CD4-positive, alpha-beta memory T cell (primary cell): Measurements from ENCODE around the gene CHD1. TPM values are rescaled to one million over a fixed set of nuclear protein-coding genes. Genes with fewer than 3 reads are reported as not detected.

Source experiments
- CTCF ChIA-PET: fragments of 350-600 bp; sonication (Branson Sonifier 250); formaldehyde crosslinking; loops from one replicate; lab custom pipeline; 2021; ENCODE audit warnings: inconsistent platforms; ENCODE audit not compliant: partially characterized antibody; lab: Charles Lee
- POLR2A ChIA-PET: fragments of 350-600 bp; sonication (Branson Sonifier 250); formaldehyde crosslinking; loops from one replicate; lab custom pipeline; 2021; ENCODE audit not compliant: partially characterized antibody; lab: Charles Lee
- DNase-seq, 5 donors: peaks; one replicate each; pipeline versions ENCODE4 v3.0.0 to v3.0.0-alpha.2; 2020 to 2022; ENCODE audit warnings: mixed read lengths in 1 of 5
- H3K27ac ChIP-seq: one replicate; pipeline ENCODE4 v1.7.0; 2013; ENCODE audit warnings: low read depth, low read length
- H3K27me3 ChIP-seq: 2 replicates; pipeline ENCODE4 v1.7.0; 2013; ENCODE audit warnings: mild to moderate bottlenecking, low read length, moderate library complexity; ENCODE audit not compliant: insufficient read depth
- H3K36me3 ChIP-seq: 2 replicates; pipeline ENCODE4 v1.7.0; 2013; ENCODE audit warnings: mild to moderate bottlenecking, low read length, moderate library complexity; ENCODE audit not compliant: insufficient read depth
- H3K4me1 ChIP-seq: 2 replicates; pipeline ENCODE4 v1.7.0; 2013; ENCODE audit warnings: mild to moderate bottlenecking, low read length, moderate library complexity; ENCODE audit not compliant: insufficient read depth
- H3K4me3 ChIP-seq, 2 donors: one replicate each; pipeline ENCODE4 v1.7.0; 2013; ENCODE audit warnings: low read length in 2 of 2, mild to moderate bottlenecking in 1 of 2
- H3K9me3 ChIP-seq, 2 donors: one replicate each; pipeline ENCODE4 v1.7.0; 2013; ENCODE audit warnings: low read length in 2 of 2, control low read depth in 1 of 2; ENCODE audit not compliant: control insufficient read depth in 1 of 2
- H3K27ac Mint-ChIP-seq, 7 donors: one replicate each; pipeline ENCODE4 v1.8.0; 2020 to 2021; ENCODE audit warnings: mixed read lengths in 7 of 7, mild to moderate bottlenecking in 6 of 7, inconsistent platforms in 3 of 7, moderate library complexity in 3 of 7
- H3K27me3 Mint-ChIP-seq, 2 donors: one replicate each; pipeline ENCODE4 v1.8.0; 2020 to 2021; ENCODE audit warnings: mixed read lengths in 2 of 2
- H3K36me3 Mint-ChIP-seq, 2 donors: one replicate each; pipeline ENCODE4 v1.8.0; 2020 to 2021; ENCODE audit warnings: mixed read lengths in 2 of 2, inconsistent platforms in 1 of 2, mild to moderate bottlenecking in 1 of 2
- H3K4me1 Mint-ChIP-seq, 4 donors: one replicate each; pipeline ENCODE4 v1.8.0; 2020 to 2021; ENCODE audit warnings: mixed read lengths in 4 of 4, mild to moderate bottlenecking in 1 of 4
- H3K4me3 Mint-ChIP-seq, 8 donors: one replicate each; pipeline ENCODE4 v1.8.0; 2020 to 2021; ENCODE audit warnings: mixed read lengths in 8 of 8, mild to moderate bottlenecking in 7 of 8, moderate library complexity in 6 of 8, inconsistent platforms in 3 of 8
- H3K9me3 Mint-ChIP-seq, 8 donors: one replicate each; pipeline ENCODE4 v1.8.0; 2020 to 2021; ENCODE audit warnings: mixed read lengths in 8 of 8, mild to moderate bottlenecking in 5 of 8, inconsistent platforms in 3 of 8, moderate library complexity in 1 of 8
- intact Hi-C: fragments of 100-400 bp; cut with micrococcal nuclease; formaldehyde crosslinking; loops from one replicate; pipeline ENCODE4 v1.15.1; 2023
- polyA plus RNA-seq, 2 donors: library from polyadenylated mRNA; unstranded; fragments of 300-500 nt; fragmentation: Illumina TruSeq; gene quantifications; one replicate each; pipeline ENCODE4 v1.2.3, GENCODE V29; 2021
- total RNA-seq, 2 experiments: library from RNA; stranded (reverse); gene quantifications; one replicate each; pipeline ENCODE4 v1.2.3, GENCODE V29; 2021

The CHD1 gene
- total and polyA plus RNA-seq, 4 experiments from 2014 or later: 6.6 to 93.9 (median 53.2) TPM

DNA sequence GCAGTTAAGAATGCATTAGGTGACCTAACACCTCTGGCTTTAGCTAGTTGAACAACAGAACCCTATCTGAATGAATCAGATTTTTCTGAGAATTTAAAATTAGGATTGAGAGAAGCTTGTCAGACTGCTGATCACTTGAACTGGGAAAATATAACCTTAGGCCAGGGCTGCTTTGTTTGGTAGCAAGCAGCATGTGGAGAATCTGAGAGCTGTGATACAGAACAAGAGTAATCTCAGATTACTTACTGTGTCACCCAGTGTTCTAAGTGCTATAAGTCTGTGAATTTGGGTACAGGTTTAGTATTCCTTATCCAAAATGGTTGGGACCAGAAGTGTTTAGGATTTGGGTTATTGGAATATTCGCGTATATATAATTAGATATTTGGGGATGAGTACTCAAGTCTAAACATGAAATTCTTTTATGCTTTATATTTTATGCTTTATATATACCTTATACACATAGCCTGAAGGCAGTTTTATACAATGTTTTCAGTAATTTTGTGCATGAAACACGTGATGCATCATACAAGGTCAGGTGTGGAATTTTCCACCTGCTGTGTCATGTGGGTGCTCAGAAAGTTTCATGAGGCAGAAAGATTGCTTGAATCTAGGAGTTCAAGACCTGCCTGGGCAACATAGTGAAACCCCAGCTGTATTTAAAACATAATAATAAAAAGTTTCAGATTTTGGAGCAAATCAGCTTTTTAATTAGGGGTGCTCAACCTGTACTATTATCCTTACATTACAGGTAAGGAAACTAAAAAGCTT lies 8.3 kb upstream of the CHD1 start:
- no peaks in the 10 kb centered on the region for H3K27me3 Mint-ChIP-seq
- no peak for DNase-seq
- no peaks in the 10 kb centered on the region for H3K9me3 ChIP-seq
- ChIA-PET POLR2A (interaction anchor here (0.9 to 5.9 kb wide), 3 partner anchors 8 to 32 kb away, joined by 3 to 29 read pairs (median 3); partner anchors contain the start of gene CHD1), CTCF (interaction anchor here (0.6 to 1.4 kb wide), 4 partner anchors 22 to 167 kb away, joined by 3 to 4 read pairs (median 3); no protein-coding TSS in a partner anchor)
- H3K27ac ChIP-seq: no peak overlapping the region
- intact Hi-C loops: no loop called here
- H3K4me1 Mint-ChIP-seq: peaks cover 46 to 81% (median 57%) of the 10 kb centered on the region in 4 donors
- peak overlapping the region in 3 of 7 donors; percentile 10 to 82 (median 60) for H3K27ac Mint-ChIP-seq
- H3K36me3 Mint-ChIP-seq: peaks cover 0 to 2% of the 10 kb centered on the region in 2 donors
- H3K4me3 Mint-ChIP-seq: no peak overlapping the region
- H3K36me3 ChIP-seq: no peaks in the 10 kb centered on the region
- no peak overlapping the region for H3K4me3 ChIP-seq
- H3K4me1 ChIP-seq: peaks cover 45% of the 10 kb centered on the region
- H3K27me3 ChIP-seq: no peaks in the 10 kb centered on the region
- H3K9me3 Mint-ChIP-seq: no peaks in the 10 kb centered on the region

DNA sequence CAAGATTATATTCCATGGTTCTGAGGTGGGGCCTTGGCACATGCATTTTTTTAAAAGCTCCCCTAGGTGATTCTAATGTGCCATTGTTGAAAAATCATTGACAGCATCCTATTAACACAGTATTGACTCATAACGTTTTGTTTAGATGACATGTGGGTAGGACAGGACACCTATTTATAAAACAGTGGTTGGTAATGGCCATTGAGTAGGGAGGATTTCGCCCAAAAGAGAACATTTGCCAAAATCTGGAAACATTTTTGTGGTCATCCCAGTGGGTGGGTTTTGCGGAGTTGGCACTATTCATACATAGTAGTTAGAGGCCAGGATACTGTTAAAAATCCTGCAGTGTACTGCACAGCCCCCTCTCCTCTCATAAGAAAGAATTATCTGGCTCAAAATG lies 6.4 kb upstream of the CHD1 start:
- no peak overlapping the region for H3K27ac ChIP-seq
- Mint-ChIP-seq H3K27ac (peak overlapping the region; percentile 60 to 100 (median 96)), H3K4me3 (no peak overlapping the region), H3K36me3 (peaks cover 0 to 11% of the 10 kb centered on the region in 2 donors), H3K4me1 (peaks cover 49 to 85% (median 62%) of the 10 kb centered on the region in 4 donors), H3K27me3 (no peaks in the 10 kb centered on the region), H3K9me3 (no peaks in the 10 kb centered on the region)
- no peaks in the 10 kb centered on the region for H3K27me3 ChIP-seq
- POLR2A ChIA-PET: no interaction called here
- CTCF ChIA-PET: no interaction called here
- peaks cover 60% of the 10 kb centered on the region for H3K4me1 ChIP-seq
- no peak overlapping the region for H3K4me3 ChIP-seq
- H3K36me3 ChIP-seq: no peaks in the 10 kb centered on the region
- DNase-seq: no peak
- intact Hi-C loops: no loop called here
- no peaks in the 10 kb centered on the region for H3K9me3 ChIP-seq

DNA sequence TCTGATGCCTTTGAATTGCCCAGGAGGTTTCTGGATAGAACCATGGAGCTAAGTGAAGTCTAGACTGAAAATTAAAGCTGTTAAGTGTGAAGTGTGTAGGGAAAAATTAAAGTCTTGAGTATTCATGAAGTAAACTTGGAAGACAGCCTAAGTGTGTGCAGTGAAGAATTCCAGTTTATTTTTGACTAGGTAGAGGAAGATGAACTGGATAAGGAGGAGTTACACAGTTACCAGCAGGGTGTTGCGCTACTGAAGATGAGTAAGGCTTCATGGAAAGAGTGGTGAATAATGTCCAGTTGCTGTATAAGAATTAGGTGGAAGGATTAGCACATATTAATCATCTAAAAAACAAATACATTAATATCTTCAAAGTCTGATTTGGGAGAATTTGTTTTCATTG lies 5.7 kb upstream of the CHD1 start:
- Histone ChIP-seq H3K9me3 (no peaks in the 10 kb centered on the region), H3K36me3 (no peaks in the 10 kb centered on the region), H3K27me3 (no peaks in the 10 kb centered on the region), H3K4me3 (no peak overlapping the region), H3K4me1 (peaks cover 64% of the 10 kb centered on the region), H3K27ac (peak overlapping the region; percentile 76)
- H3K36me3 Mint-ChIP-seq: peaks cover 0 to 17% of the 10 kb centered on the region in 2 donors
- ChIA-PET CTCF (interaction anchor here (0.8 to 1.6 kb wide), 3 partner anchors 27 to 127 kb away, joined by 3 to 6 read pairs (median 5); no protein-coding TSS in a partner anchor), POLR2A (no interaction called here)
- no peak overlapping the region for H3K4me3 Mint-ChIP-seq
- peaks cover 0 to under 1% (median 0%) of the 10 kb centered on the region in 8 donors for H3K9me3 Mint-ChIP-seq
- H3K27me3 Mint-ChIP-seq: no peaks in the 10 kb centered on the region
- H3K27ac Mint-ChIP-seq: peak overlapping the region; percentile 60 to 100 (median 96)
- intact Hi-C loops: no loop called here
- H3K4me1 Mint-ChIP-seq: peaks cover 53 to 89% (median 65%) of the 10 kb centered on the region in 4 donors
- DNase-seq: no peak

DNA sequence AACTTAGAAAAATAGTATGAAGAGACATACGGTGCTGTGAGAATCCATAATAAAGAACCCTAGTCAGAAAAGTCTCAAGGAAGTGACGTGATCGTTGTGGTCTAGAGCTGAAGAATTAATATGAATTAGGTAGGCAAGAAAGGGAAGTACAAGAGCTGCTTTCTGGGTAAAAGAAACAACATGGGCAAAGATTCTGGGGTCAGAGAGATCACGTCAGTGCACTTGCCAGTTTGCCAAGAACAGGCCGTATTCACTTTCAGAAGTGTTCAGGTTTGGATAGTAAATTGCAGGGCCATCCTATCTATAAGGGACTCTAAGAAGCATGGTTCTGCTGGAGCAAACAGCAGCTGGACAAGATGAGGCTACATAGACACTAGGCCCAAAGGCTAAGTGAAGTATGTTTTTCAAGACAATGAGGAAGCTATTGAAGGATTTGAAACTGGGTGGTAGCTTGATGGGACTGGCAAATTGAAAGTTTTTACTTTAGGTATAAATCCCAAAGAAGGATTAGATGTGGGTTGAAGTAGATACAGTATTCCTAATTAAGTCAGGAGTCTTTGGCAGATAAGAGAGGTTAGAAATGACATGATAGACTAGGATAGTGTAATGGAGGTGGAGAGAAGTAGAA lies 4.8 kb upstream of the CHD1 start:
- Histone ChIP-seq H3K4me3 (no peak overlapping the region), H3K9me3 (no peaks in the 10 kb centered on the region), H3K36me3 (no peaks in the 10 kb centered on the region), H3K27ac (peak overlapping the region; percentile 76), H3K27me3 (no peaks in the 10 kb centered on the region), H3K4me1 (peaks cover 64% of the 10 kb centered on the region)
- H3K4me3 Mint-ChIP-seq: peak overlapping the region; percentile 13 to 72 (median 50)
- H3K9me3 Mint-ChIP-seq: peaks cover 0 to 4% (median 0%) of the 10 kb centered on the region in 8 donors
- intact Hi-C loops: no loop called here
- peak overlapping the region; percentile 96 to 100 (median 97) for H3K27ac Mint-ChIP-seq
- POLR2A ChIA-PET: interaction anchor here (0.7 to 1.3 kb wide), 5 partner anchors 11 to 126 kb away, joined by 3 to 6 read pairs (median 4); no protein-coding TSS in a partner anchor
- DNase-seq: peak; percentile 59 to 71 (median 67)
- peaks cover 0 to 27% of the 10 kb centered on the region in 2 donors for H3K36me3 Mint-ChIP-seq
- H3K4me1 Mint-ChIP-seq: peaks cover 46 to 79% (median 61%) of the 10 kb centered on the region in 4 donors
- CTCF ChIA-PET: interaction anchor here (0.7 to 1.6 kb wide), 5 partner anchors 26 to 128 kb away, joined by 3 to 6 read pairs (median 3); no protein-coding TSS in a partner anchor
- no peaks in the 10 kb centered on the region for H3K27me3 Mint-ChIP-seq

DNA sequence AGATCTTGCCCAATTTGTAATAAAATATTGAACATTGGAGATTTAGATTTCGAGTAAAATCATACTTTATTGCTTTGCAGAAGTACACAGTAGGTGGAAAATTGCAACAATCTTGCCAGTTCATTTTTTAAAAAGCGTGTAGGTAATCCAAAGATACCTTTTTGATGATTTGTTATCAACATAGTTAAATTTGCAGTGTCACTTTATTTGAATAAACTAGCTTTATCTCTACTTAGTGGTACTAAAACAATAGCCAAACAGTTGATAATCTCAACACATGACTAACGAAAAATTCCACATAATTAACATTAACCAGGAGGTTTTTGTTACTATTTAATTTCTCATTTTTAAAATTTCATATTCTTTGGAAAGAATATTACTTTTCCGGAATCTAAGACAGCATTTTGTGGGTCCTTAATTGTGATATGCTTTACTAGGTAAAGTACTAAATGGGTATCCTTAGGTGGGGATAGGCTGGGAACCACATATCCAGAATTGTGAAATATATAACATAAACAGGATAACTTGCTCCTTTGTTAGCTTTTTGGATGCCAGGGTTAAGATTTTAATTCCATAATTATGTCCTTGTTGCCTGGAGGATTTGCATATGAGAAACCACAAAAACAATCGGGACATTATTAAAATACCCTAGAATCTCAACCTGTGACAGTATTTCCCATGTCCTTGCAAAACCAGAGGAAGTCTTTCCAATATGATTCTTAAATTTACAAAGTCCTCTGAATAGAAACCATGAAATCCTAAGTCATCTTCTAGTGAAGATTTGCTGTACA lies 2.4 kb upstream of the CHD1 start:
- Histone ChIP-seq H3K27me3 (no peaks in the 10 kb centered on the region), H3K27ac (peak overlapping the region; percentile 100), H3K4me1 (peaks cover 59% of the 10 kb centered on the region), H3K36me3 (no peaks in the 10 kb centered on the region), H3K9me3 (no peaks in the 10 kb centered on the region), H3K4me3 (peak overlapping the region in 1 of 2 donors; percentile 84)
- peaks cover 0 to 37% of the 10 kb centered on the region in 2 donors for H3K36me3 Mint-ChIP-seq
- H3K27me3 Mint-ChIP-seq: no peaks in the 10 kb centered on the region
- H3K4me3 Mint-ChIP-seq: peak overlapping the region in 6 of 8 donors; percentile 92 to 98 (median 96)
- peaks cover 45 to 86% (median 60%) of the 10 kb centered on the region in 4 donors for H3K4me1 Mint-ChIP-seq
- peak overlapping the region; percentile 99 to 100 (median 100) for H3K27ac Mint-ChIP-seq
- H3K9me3 Mint-ChIP-seq: peaks cover 0 to 4% (median 0%) of the 10 kb centered on the region in 8 donors
- ChIA-PET POLR2A (interaction anchor here (1.6 to 6.8 kb wide), 3 partner anchors 10 to 129 kb away, joined by 5 to 144 read pairs (median 69); no protein-coding TSS in a partner anchor), CTCF (interaction anchor here (1.2 to 2.1 kb wide), 2 partner anchors 27 to 131 kb away, joined by 3 to 5 read pairs; no protein-coding TSS in a partner anchor)
- intact Hi-C loops: no loop called here
- DNase-seq: no peak

DNA sequence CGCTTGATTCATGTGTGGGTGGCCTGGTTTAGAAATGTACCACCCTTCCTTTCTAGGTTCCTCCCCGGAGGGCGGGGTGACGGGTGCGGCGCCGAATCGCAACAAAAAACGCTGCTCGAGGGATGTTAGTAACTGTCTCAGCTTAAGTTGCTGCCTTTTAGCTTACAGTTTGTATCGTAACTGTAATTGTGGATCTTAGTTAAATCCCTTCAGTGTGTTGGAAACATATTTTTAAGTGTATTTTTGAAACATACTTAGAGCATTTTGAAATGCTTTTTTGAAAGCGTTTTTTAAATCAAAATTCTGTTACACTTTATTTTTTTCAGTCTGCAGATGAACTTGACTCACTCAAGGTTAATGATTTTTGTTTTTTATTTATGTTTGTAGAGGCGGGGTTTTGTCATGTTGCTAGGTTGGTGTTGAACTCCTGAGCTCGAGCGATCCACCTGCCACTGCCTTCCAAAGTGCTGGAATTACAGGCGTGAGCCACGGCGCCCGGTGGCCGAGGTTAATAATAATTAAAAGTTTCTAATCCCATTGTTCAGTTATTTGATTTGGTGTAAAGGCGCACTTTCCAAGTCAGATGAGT lies 997 bp upstream of the CHD1 start:
- no peaks in the 10 kb centered on the region for H3K27me3 Mint-ChIP-seq
- ChIA-PET CTCF (interaction anchor here (0.6 to 2.1 kb wide), 8 partner anchors 22 to 1746 kb away, joined by 3 to 8 read pairs (median 4); partner anchors contain the start of gene RIOK2), POLR2A (interaction anchor here (0.5 to 9.4 kb wide), 40 partner anchors 9 to 1996 kb away, joined by 3 to 144 read pairs (median 7); partner anchors contain the start of genes LNPEP and ST8SIA4)
- Histone ChIP-seq H3K27ac (peak overlapping the region; percentile 100), H3K4me3 (peak overlapping the region; percentile 48 to 84), H3K9me3 (no peaks in the 10 kb centered on the region), H3K4me1 (peaks cover 72% of the 10 kb centered on the region), H3K27me3 (no peaks in the 10 kb centered on the region), H3K36me3 (peaks cover 10% of the 10 kb centered on the region)
- peak overlapping the region; percentile 99 to 100 (median 100) for H3K27ac Mint-ChIP-seq
- peaks cover 0 to 4% (median 0%) of the 10 kb centered on the region in 8 donors for H3K9me3 Mint-ChIP-seq
- H3K4me1 Mint-ChIP-seq: peaks cover 45 to 88% (median 57%) of the 10 kb centered on the region in 4 donors
- H3K4me3 Mint-ChIP-seq: peak overlapping the region; percentile 92 to 99 (median 96)
- no peak for DNase-seq
- H3K36me3 Mint-ChIP-seq: peaks cover 5 to 48% of the 10 kb centered on the region in 2 donors
- intact Hi-C loops: loop anchor here (1.0 to 10.0 kb wide), 8 partner anchors 103 to 1995 kb away; partner anchors contain the start of genes FAM174A, RGMB, RIOK2 and ST8SIA4
